Activated T-helper 2 cell treated with anti-CD3 and anti-CD28 coated beads, Interferon-gamma antibody, Interleukin-2, Interleukin-4, amounts not matched to agents 10 μg/mL and 5 μg/mL and 100 μg/mL, durations not matched to agents 14 hours and 24 hours and 36 hours (primary cell): ENCODE data around the gene MET. TPM values are rescaled to one million over a fixed set of nuclear protein-coding genes. Genes with fewer than 3 reads are reported as not detected.
"Not testable (repeated sequence)": the region's sequence is repeated elsewhere in the genome, so short reads cannot be mapped to it uniquely, and the experiment has no call there.

Experiments used
- DNase-seq: peaks from one replicate; pipeline ENCODE4 v3.0.0; 2021; ENCODE audit warnings: low spot score
- H3K27ac Mint-ChIP-seq: one replicate; pipeline ENCODE4 v1.8.0; 2021; ENCODE audit warnings: mixed read lengths
- H3K27me3 Mint-ChIP-seq: one replicate; pipeline ENCODE4 v1.8.0; 2021; ENCODE audit warnings: low read depth, mixed read lengths
- H3K36me3 Mint-ChIP-seq: one replicate; pipeline ENCODE4 v1.8.0; 2021; ENCODE audit warnings: low read depth, mixed read lengths
- H3K4me1 Mint-ChIP-seq: one replicate; pipeline ENCODE4 v1.8.0; 2021; ENCODE audit warnings: low read depth, mixed read lengths
- H3K4me3 Mint-ChIP-seq: one replicate; pipeline ENCODE4 v1.8.0; 2021; ENCODE audit warnings: low read depth, mild to moderate bottlenecking, moderate library complexity, mixed read lengths
- H3K9me3 Mint-ChIP-seq: one replicate; pipeline ENCODE4 v1.8.0; 2021; ENCODE audit warnings: mixed read lengths
- intact Hi-C: fragments of 100-400 bp; cut with micrococcal nuclease; formaldehyde crosslinking; loops from one replicate; pipeline ENCODE4 v1.15.1; 2023
- total RNA-seq: library from RNA; stranded (reverse); gene quantifications from 2 replicates; pipeline ENCODE4 v1.2.3, GENCODE V29; 2022

MET gene
- total RNA-seq, 1 donor from 2014 or later, result 1.5 TPM

GRCh38 chr7:116707289-116707688 lies 35.3 kb downstream of the MET start:
- no peak for DNase-seq
- Mint-ChIP-seq H3K9me3 (no peaks in the 10 kb centered on the region), H3K27ac (no peak overlapping the region), H3K4me1 (no peaks in the 10 kb centered on the region), H3K4me3 (no peak overlapping the region), H3K27me3 (peaks cover 8% of the 10 kb centered on the region), H3K36me3 (no peaks in the 10 kb centered on the region)
- intact Hi-C loops, result no loop called here

- no peaks in the 10 kb centered on the region for H3K36me3 Mint-ChIP-seq
- intact Hi-C loops, result no loop called here
- H3K9me3 Mint-ChIP-seq, result no peaks in the 10 kb centered on the region
- no peaks in the 10 kb centered on the region for H3K4me1 Mint-ChIP-seq
- no peak for DNase-seq
- no peak overlapping the region for H3K27ac Mint-ChIP-seq
- H3K4me3 Mint-ChIP-seq, result no peak overlapping the region
- H3K27me3 Mint-ChIP-seq, result peaks cover 4% of the 10 kb centered on the region
These were observed 36.3 kb downstream of the MET start for GRCh38 chr7:116708248-116708647.

GRCh38 chr7:116708861-116709260 lies 36.9 kb downstream of the MET start:
- peaks cover 3% of the 10 kb centered on the region for H3K27me3 Mint-ChIP-seq
- DNase-seq, result no peak
- H3K4me1 Mint-ChIP-seq, result no peaks in the 10 kb centered on the region
- no peaks in the 10 kb centered on the region for H3K36me3 Mint-ChIP-seq
- no peaks in the 10 kb centered on the region for H3K9me3 Mint-ChIP-seq
- intact Hi-C loops, result no loop called here
- H3K4me3 Mint-ChIP-seq, result no peak overlapping the region
- H3K27ac Mint-ChIP-seq, result no peak overlapping the region

GRCh38 chr7:116709336-116709735 lies 37.3 kb downstream of the MET start:
- H3K9me3 Mint-ChIP-seq, result no peaks in the 10 kb centered on the region
- H3K27me3 Mint-ChIP-seq, result peaks cover 3% of the 10 kb centered on the region
- DNase-seq, result no peak
- no peak overlapping the region for H3K4me3 Mint-ChIP-seq
- no peaks in the 10 kb centered on the region for H3K4me1 Mint-ChIP-seq
- no peak overlapping the region for H3K27ac Mint-ChIP-seq
- H3K36me3 Mint-ChIP-seq, result no peaks in the 10 kb centered on the region
- intact Hi-C loops, result no loop called here

- no peak overlapping the region for H3K4me3 Mint-ChIP-seq
- H3K36me3 Mint-ChIP-seq, result no peaks in the 10 kb centered on the region
- DNase-seq, result no peak
- no peaks in the 10 kb centered on the region for H3K9me3 Mint-ChIP-seq
- peaks cover 3% of the 10 kb centered on the region for H3K27me3 Mint-ChIP-seq
- intact Hi-C loops, result no loop called here
- H3K27ac Mint-ChIP-seq, result no peak overlapping the region
- H3K4me1 Mint-ChIP-seq, result no peaks in the 10 kb centered on the region
These were observed 38.9 kb downstream of the MET start for GRCh38 chr7:116710764-116711452.

- Mint-ChIP-seq H3K36me3 (no peaks in the 10 kb centered on the region), H3K27me3 (peaks cover 2% of the 10 kb centered on the region), H3K9me3 (no peaks in the 10 kb centered on the region), H3K4me1 (no peaks in the 10 kb centered on the region), H3K4me3 (no peak overlapping the region), H3K27ac (no peak overlapping the region)
- intact Hi-C loops, result no loop called here
- DNase-seq, result no peak
These were observed 39.8 kb downstream of the MET start for GRCh38 chr7:116711790-116712189.

- no peak overlapping the region for H3K4me3 Mint-ChIP-seq
These were observed 41.5 kb downstream of the MET start for GRCh38 chr7:116713500-116713899.

GRCh38 chr7:116713918-116714317 lies 41.9 kb downstream of the MET start:
- Mint-ChIP-seq H3K4me3 (no peak overlapping the region), H3K36me3 (no peaks in the 10 kb centered on the region), H3K27ac (no peak overlapping the region), H3K27me3 (no peaks in the 10 kb centered on the region), H3K9me3 (no peaks in the 10 kb centered on the region), H3K4me1 (no peaks in the 10 kb centered on the region)
- intact Hi-C loops, result no loop called here
- no peak for DNase-seq

More at GRCh38 chr7:116713500-116713899, 41.5 kb downstream of the MET start:
- H3K36me3 Mint-ChIP-seq, result no peaks in the 10 kb centered on the region
- intact Hi-C loops, result no loop called here
- DNase-seq, result no peak
- no peaks in the 10 kb centered on the region for H3K4me1 Mint-ChIP-seq
- no peaks in the 10 kb centered on the region for H3K9me3 Mint-ChIP-seq
- no peak overlapping the region for H3K27ac Mint-ChIP-seq
- H3K27me3 Mint-ChIP-seq, result no peaks in the 10 kb centered on the region

GRCh38 chr7:116715077-116715476 lies 43.1 kb downstream of the MET start:
- intact Hi-C loops, result no loop called here
- Mint-ChIP-seq H3K27me3 (no peaks in the 10 kb centered on the region), H3K4me3 (no peak overlapping the region), H3K36me3 (no peaks in the 10 kb centered on the region), H3K9me3 (no peaks in the 10 kb centered on the region), H3K27ac (no peak overlapping the region), H3K4me1 (no peaks in the 10 kb centered on the region)
- no peak for DNase-seq

GRCh38 chr7:116717137-116717536 lies 45.1 kb downstream of the MET start:
- Mint-ChIP-seq H3K27me3 (no peaks in the 10 kb centered on the region), H3K4me3 (no peak overlapping the region), H3K36me3 (no peaks in the 10 kb centered on the region), H3K9me3 (no peaks in the 10 kb centered on the region), H3K27ac (no peak overlapping the region), H3K4me1 (no peaks in the 10 kb centered on the region)
- intact Hi-C loops, result no loop called here
- DNase-seq, result no peak

GRCh38 chr7:116723959-116724529 lies 52.0 kb downstream of the MET start:
- H3K4me3 Mint-ChIP-seq, H3K9me3 Mint-ChIP-seq, H3K4me1 Mint-ChIP-seq, DNase-seq, H3K27me3 Mint-ChIP-seq, intact Hi-C loops, H3K27ac Mint-ChIP-seq, H3K36me3 Mint-ChIP-seq: not testable (repeated sequence)

- intact Hi-C loops, result no loop called here
- Mint-ChIP-seq H3K9me3 (no peaks in the 10 kb centered on the region), H3K27me3 (peaks cover 2% of the 10 kb centered on the region), H3K4me3 (no peak overlapping the region), H3K27ac (no peak overlapping the region), H3K4me1 (no peaks in the 10 kb centered on the region), H3K36me3 (no peaks in the 10 kb centered on the region)
- no peak for DNase-seq
These were observed 52.7 kb downstream of the MET start for GRCh38 chr7:116724560-116725231.

GRCh38 chr7:116726149-116726548 lies 54.2 kb downstream of the MET start:
- H3K4me1 Mint-ChIP-seq, result no peaks in the 10 kb centered on the region
- H3K9me3 Mint-ChIP-seq, result no peaks in the 10 kb centered on the region
- no peak overlapping the region for H3K27ac Mint-ChIP-seq
- H3K27me3 Mint-ChIP-seq, result peaks cover 2% of the 10 kb centered on the region
- DNase-seq, result no peak
- H3K4me3 Mint-ChIP-seq, result no peak overlapping the region
- no peaks in the 10 kb centered on the region for H3K36me3 Mint-ChIP-seq
- intact Hi-C loops, result no loop called here
